Hepatocyte (in vitro differentiated cells): Measurements from ENCODE around the gene LOXHD1.

Source experiments
- EZH2 ChIP-seq: fragments of 200-600 bp; sonication (generic); IDR thresholded peaks from 2 replicates; pipeline ENCODE4 v1.6.1; 2016; ENCODE audit warnings: antibody characterized with exemption, mild to moderate bottlenecking, borderline replicate concordance
- TF ChIP-seq, protein P1 (sequence below): fragments of 200-600 bp; sonication (generic); IDR thresholded peaks from 2 replicates; pipeline ENCODE4 v1.5.1; 2016; ENCODE audit warnings: antibody characterized with exemption, mild to moderate bottlenecking; ENCODE audit not compliant: poor library complexity

DNA sequence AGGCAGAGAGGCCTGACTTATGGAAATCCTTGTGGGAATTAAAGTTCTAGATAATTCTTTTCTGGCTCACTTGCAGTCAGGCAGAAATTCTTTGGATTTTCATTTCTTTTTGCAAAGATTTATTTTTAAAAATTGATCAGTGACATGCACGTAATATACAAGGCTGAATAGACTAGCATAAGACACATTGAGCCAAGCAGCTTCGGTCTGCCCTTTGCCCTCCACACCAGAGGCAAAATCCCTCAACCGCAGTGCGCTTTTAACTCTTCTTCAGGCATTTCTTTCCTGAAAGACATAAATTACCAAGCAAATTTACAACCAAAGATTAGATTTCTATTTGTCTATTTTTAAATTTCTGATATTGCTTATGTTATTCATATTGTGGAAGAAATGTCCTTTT, 227.9 kb downstream of the LOXHD1 start:
- TF ChIP-seq, protein P1, sequence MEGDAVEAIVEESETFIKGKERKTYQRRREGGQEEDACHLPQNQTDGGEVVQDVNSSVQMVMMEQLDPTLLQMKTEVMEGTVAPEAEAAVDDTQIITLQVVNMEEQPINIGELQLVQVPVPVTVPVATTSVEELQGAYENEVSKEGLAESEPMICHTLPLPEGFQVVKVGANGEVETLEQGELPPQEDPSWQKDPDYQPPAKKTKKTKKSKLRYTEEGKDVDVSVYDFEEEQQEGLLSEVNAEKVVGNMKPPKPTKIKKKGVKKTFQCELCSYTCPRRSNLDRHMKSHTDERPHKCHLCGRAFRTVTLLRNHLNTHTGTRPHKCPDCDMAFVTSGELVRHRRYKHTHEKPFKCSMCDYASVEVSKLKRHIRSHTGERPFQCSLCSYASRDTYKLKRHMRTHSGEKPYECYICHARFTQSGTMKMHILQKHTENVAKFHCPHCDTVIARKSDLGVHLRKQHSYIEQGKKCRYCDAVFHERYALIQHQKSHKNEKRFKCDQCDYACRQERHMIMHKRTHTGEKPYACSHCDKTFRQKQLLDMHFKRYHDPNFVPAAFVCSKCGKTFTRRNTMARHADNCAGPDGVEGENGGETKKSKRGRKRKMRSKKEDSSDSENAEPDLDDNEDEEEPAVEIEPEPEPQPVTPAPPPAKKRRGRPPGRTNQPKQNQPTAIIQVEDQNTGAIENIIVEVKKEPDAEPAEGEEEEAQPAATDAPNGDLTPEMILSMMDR = no peak
- TF ChIP-seq EZH2 = no peak
